Naive thymus-derived CD4-positive, alpha-beta T cell (primary cell): ENCODE data around the gene NF2. TPM values are rescaled to one million over a fixed set of nuclear protein-coding genes. Genes with fewer than 3 reads are reported as not detected.
A peak's percentile ranks its signal among the peaks of the same experiment; 100 is the strongest.

ENCODE experiments used
- ATAC-seq: fragments of 150-1000 bp; cut with Tn5 transposase; 2 replicates; pipeline ENCODE4 v1.10.0; 2021; ENCODE audit warnings: mild to moderate bottlenecking, moderate library complexity
- CTCF ChIA-PET: fragments of 350-600 bp; sonication (Branson Sonifier 250); formaldehyde crosslinking; loops from one replicate; lab custom pipeline; 2021; ENCODE audit warnings: antibody characterized with exemption; lab: Charles Lee
- POLR2A ChIA-PET: fragments of 350-600 bp; sonication (Branson Sonifier 250); formaldehyde crosslinking; loops from one replicate; lab custom pipeline; 2021; ENCODE audit warnings: antibody characterized with exemption, inconsistent platforms; lab: Charles Lee
- DNase-seq, 9 donors: peaks; one replicate each; pipeline versions ENCODE4 v3.0.0 to v3.0.0-alpha.2; 2020 to 2022; ENCODE audit warnings: mixed read lengths in 1 of 9
- H3K27ac ChIP-seq: one replicate; pipeline ENCODE4 v1.7.0; 2013; ENCODE audit warnings: mild to moderate bottlenecking, low read depth, low read length, moderate library complexity
- H3K27me3 ChIP-seq, 2 donors: one replicate each; pipeline ENCODE4 v1.7.0; 2013; ENCODE audit warnings: low read length in 2 of 2, mild to moderate bottlenecking in 2 of 2, moderate library complexity in 2 of 2; ENCODE audit not compliant: control insufficient read depth in 2 of 2, insufficient read depth in 2 of 2
- H3K36me3 ChIP-seq, 3 experiments: 1 replicate in 2 of 3; 2 replicates in 1 of 3; pipeline ENCODE4 v1.7.0; 2013; ENCODE audit warnings: low read length in 3 of 3, mild to moderate bottlenecking in 3 of 3, moderate library complexity in 1 of 3; ENCODE audit not compliant: insufficient read depth in 3 of 3, control insufficient read depth in 2 of 3
- H3K4me1 ChIP-seq, 2 donors: one replicate each; pipeline ENCODE4 v1.7.0; 2013; ENCODE audit warnings: low read length in 2 of 2, mild to moderate bottlenecking in 2 of 2, moderate library complexity in 1 of 2; ENCODE audit not compliant: control insufficient read depth in 2 of 2, insufficient read depth in 2 of 2
- H3K4me3 ChIP-seq: 2 replicates; pipeline ENCODE4 v1.7.0; 2013; ENCODE audit warnings: mild to moderate bottlenecking, low read length
- H3K9me3 ChIP-seq, 3 experiments: 1 replicate in 2 of 3; 2 replicates in 1 of 3; pipeline ENCODE4 v1.7.0; 2013; ENCODE audit warnings: low read length in 3 of 3; ENCODE audit not compliant: control insufficient read depth in 2 of 3
- H3K27ac Mint-ChIP-seq, 9 donors: one replicate each; pipeline ENCODE4 v1.8.0; 2020 to 2022; ENCODE audit warnings: mixed read lengths in 9 of 9, mild to moderate bottlenecking in 8 of 9, moderate library complexity in 5 of 9, inconsistent platforms in 2 of 9
- H3K27me3 Mint-ChIP-seq, 5 donors: one replicate each; pipeline ENCODE4 v1.8.0; 2021 to 2022; ENCODE audit warnings: mixed read lengths in 5 of 5, mild to moderate bottlenecking in 1 of 5
- H3K36me3 Mint-ChIP-seq, 5 donors: one replicate each; pipeline ENCODE4 v1.8.0; 2020 to 2022; ENCODE audit warnings: mixed read lengths in 5 of 5, mild to moderate bottlenecking in 3 of 5, inconsistent platforms in 1 of 5
- H3K4me1 Mint-ChIP-seq, 7 donors: one replicate each; pipeline ENCODE4 v1.8.0; 2020 to 2022; ENCODE audit warnings: mixed read lengths in 7 of 7, mild to moderate bottlenecking in 3 of 7, inconsistent platforms in 1 of 7
- H3K4me3 Mint-ChIP-seq, 10 donors: one replicate each; pipeline ENCODE4 v1.8.0; 2020 to 2022; ENCODE audit warnings: mild to moderate bottlenecking in 10 of 10, mixed read lengths in 10 of 10, moderate library complexity in 6 of 10, inconsistent platforms in 2 of 10
- H3K9me3 Mint-ChIP-seq, 11 donors: one replicate each; pipeline ENCODE4 v1.8.0; 2020 to 2022; ENCODE audit warnings: mixed read lengths in 11 of 11, mild to moderate bottlenecking in 4 of 11, inconsistent platforms in 1 of 11, moderate library complexity in 1 of 11
- intact Hi-C, 2 donors: fragments of 100-400 bp; cut with micrococcal nuclease; formaldehyde crosslinking; loops; one replicate each; pipeline ENCODE4 v1.15.1; 2023
- polyA plus RNA-seq, 2 donors: library from polyadenylated mRNA; unstranded; fragments of 300-500 nt; fragmentation: Illumina TruSeq; gene quantifications; one replicate each; pipeline ENCODE4 v1.2.3, GENCODE V29; 2021
- total RNA-seq, 6 experiments: library from RNA in 5 of 6; stranded (reverse) in 5 of 6; gene quantifications; 1 replicate in 5 of 6; 2 replicates in 1 of 6; pipeline ENCODE4 v1.2.3 and lab custom pipeline; 2021 to 2026

Gene NF2
- total and polyA plus RNA-seq, 7 experiments from 2014 or later = 15.6 to 56.3 (median 27.6) TPM

- no peak overlapping the region for H3K27ac ChIP-seq
- H3K4me1 ChIP-seq = no peaks in the 10 kb centered on the region
- H3K36me3 ChIP-seq = peaks cover 0 to 54% (median 0%) of the 10 kb centered on the region in 3 experiments
- H3K27ac Mint-ChIP-seq = peak overlapping the region in 1 of 9 donors; percentile 67
- H3K4me3 Mint-ChIP-seq = no peak overlapping the region
- no peaks in the 10 kb centered on the region for H3K9me3 Mint-ChIP-seq
- intact Hi-C loops = no loop called here
- no peaks in the 10 kb centered on the region for H3K4me1 Mint-ChIP-seq
- peaks cover 0 to 25% (median 10%) of the 10 kb centered on the region in 5 donors for H3K36me3 Mint-ChIP-seq
- ChIA-PET POLR2A (no interaction called here), CTCF (interaction anchor here (0.7 kb wide), 1 partner anchor 712 kb away, joined by 7 read pairs; no protein-coding TSS in a partner anchor)
- ATAC-seq = no peak
- no peak for DNase-seq
- no peaks in the 10 kb centered on the region for H3K9me3 ChIP-seq
- H3K4me3 ChIP-seq = no peak overlapping the region
- H3K27me3 Mint-ChIP-seq = no peaks in the 10 kb centered on the region
- H3K27me3 ChIP-seq = no peaks in the 10 kb centered on the region
These were observed 36.1 kb upstream of the NF2 start for GRCh38 chr22:29567338-29567737.

GRCh38 chr22:29569011-29569678, 34.3 kb upstream of the NF2 start:
- intact Hi-C loops = no loop called here
- ATAC-seq (no peak), DNase-seq (no peak)
- Histone ChIP-seq H3K36me3 (peaks cover 0 to 47% (median 0%) of the 10 kb centered on the region in 3 experiments), H3K4me3 (no peak overlapping the region), H3K9me3 (no peaks in the 10 kb centered on the region), H3K27me3 (no peaks in the 10 kb centered on the region), H3K27ac (no peak overlapping the region), H3K4me1 (no peaks in the 10 kb centered on the region)
- H3K9me3 Mint-ChIP-seq = no peaks in the 10 kb centered on the region
- peak overlapping the region in 1 of 9 donors; percentile 28 for H3K27ac Mint-ChIP-seq
- no peak overlapping the region for H3K4me3 Mint-ChIP-seq
- no peaks in the 10 kb centered on the region for H3K27me3 Mint-ChIP-seq
- H3K4me1 Mint-ChIP-seq = no peaks in the 10 kb centered on the region
- POLR2A ChIA-PET = no interaction called here
- CTCF ChIA-PET = no interaction called here
- peaks cover 0 to 18% (median 6%) of the 10 kb centered on the region in 5 donors for H3K36me3 Mint-ChIP-seq

- DNase-seq = no peak
- Mint-ChIP-seq H3K4me3 (no peak overlapping the region), H3K9me3 (no peaks in the 10 kb centered on the region), H3K36me3 (peaks cover 0 to 11% (median 6%) of the 10 kb centered on the region in 5 donors), H3K4me1 (no peaks in the 10 kb centered on the region), H3K27me3 (no peaks in the 10 kb centered on the region), H3K27ac (peak overlapping the region in 2 of 9 donors; percentile 17 to 48)
- Histone ChIP-seq H3K9me3 (no peaks in the 10 kb centered on the region), H3K27ac (no peak overlapping the region), H3K27me3 (no peaks in the 10 kb centered on the region), H3K4me1 (no peaks in the 10 kb centered on the region), H3K4me3 (no peak overlapping the region), H3K36me3 (peaks cover 0 to 35% (median 0%) of the 10 kb centered on the region in 3 experiments)
- ChIA-PET CTCF (no interaction called here), POLR2A (interaction anchor here (1.1 kb wide), 1 partner anchor 9 kb away, joined by 4 read pairs; no protein-coding TSS in a partner anchor)
- intact Hi-C loops = no loop called here
- ATAC-seq = no peak
These were observed 33.0 kb upstream of the NF2 start for GRCh38 chr22:29570456-29570855.

GRCh38 chr22:29570912-29571549, 32.4 kb upstream of the NF2 start:
- H3K27ac Mint-ChIP-seq = peak overlapping the region in 2 of 9 donors; percentile 17 to 48
- POLR2A ChIA-PET = interaction anchor here (0.6 to 1.1 kb wide), 2 partner anchors 10 to 17 kb away, joined by 4 to 5 read pairs; no protein-coding TSS in a partner anchor

GRCh38 chr22:29574762-29575450, 28.5 kb upstream of the NF2 start:
- DNase-seq (no peak), ATAC-seq (no peak)
- no peak overlapping the region for H3K27ac ChIP-seq
- peaks cover 0 to 13% (median 0%) of the 10 kb centered on the region in 3 experiments for H3K36me3 ChIP-seq
- ChIA-PET CTCF (no interaction called here), POLR2A (interaction anchor here (0.6 to 2.4 kb wide), 2 partner anchors 20 to 852 kb away, joined by 3 to 7 read pairs; no protein-coding TSS in a partner anchor)
- no peaks in the 10 kb centered on the region for H3K36me3 Mint-ChIP-seq
- H3K4me3 ChIP-seq = no peak overlapping the region
- H3K9me3 Mint-ChIP-seq = no peaks in the 10 kb centered on the region
- H3K4me1 Mint-ChIP-seq = peaks cover 1 to 5% (median 2%) of the 10 kb centered on the region in 7 donors
- H3K4me3 Mint-ChIP-seq = no peak overlapping the region
- H3K9me3 ChIP-seq = no peaks in the 10 kb centered on the region
- intact Hi-C loops = no loop called here
- no peaks in the 10 kb centered on the region for H3K27me3 ChIP-seq
- H3K4me1 ChIP-seq = no peaks in the 10 kb centered on the region
- no peaks in the 10 kb centered on the region for H3K27me3 Mint-ChIP-seq
- H3K27ac Mint-ChIP-seq = peak overlapping the region in 1 of 9 donors; percentile 38

More at GRCh38 chr22:29570912-29571549, 32.4 kb upstream of the NF2 start:
- Histone ChIP-seq H3K4me1 (no peaks in the 10 kb centered on the region), H3K27me3 (no peaks in the 10 kb centered on the region), H3K4me3 (no peak overlapping the region), H3K36me3 (peaks cover 0 to 34% (median 0%) of the 10 kb centered on the region in 3 experiments), H3K9me3 (no peaks in the 10 kb centered on the region), H3K27ac (no peak overlapping the region)
- DNase-seq = no peak
- H3K36me3 Mint-ChIP-seq = peaks cover 0 to 11% (median 6%) of the 10 kb centered on the region in 5 donors
- intact Hi-C loops = no loop called here
- no peaks in the 10 kb centered on the region for H3K4me1 Mint-ChIP-seq
- ATAC-seq = no peak
- no peaks in the 10 kb centered on the region for H3K9me3 Mint-ChIP-seq
- no peak overlapping the region for H3K4me3 Mint-ChIP-seq
- CTCF ChIA-PET = no interaction called here
- no peaks in the 10 kb centered on the region for H3K27me3 Mint-ChIP-seq

- peak overlapping the region in 1 of 10 donors; percentile 56 for H3K4me3 Mint-ChIP-seq
- no peak overlapping the region for H3K27ac ChIP-seq
- H3K9me3 Mint-ChIP-seq = peaks cover 0 to 4% (median 0%) of the 10 kb centered on the region in 11 donors
- POLR2A ChIA-PET = interaction anchor here (1.0 kb wide), 1 partner anchor 24 kb away, joined by 3 read pairs; no protein-coding TSS in a partner anchor
- H3K4me1 ChIP-seq = peaks cover 0 to 10% of the 10 kb centered on the region in 2 donors
- ATAC-seq (no peak), DNase-seq (no peak)
- H3K27ac Mint-ChIP-seq = peak overlapping the region in 1 of 9 donors; percentile 14
- H3K27me3 ChIP-seq = no peaks in the 10 kb centered on the region
- no peaks in the 10 kb centered on the region for H3K9me3 ChIP-seq
- peaks cover 0 to 1% (median 0%) of the 10 kb centered on the region in 5 donors for H3K36me3 Mint-ChIP-seq
- H3K4me3 ChIP-seq = no peak overlapping the region
- peaks cover 11 to 20% (median 16%) of the 10 kb centered on the region in 7 donors for H3K4me1 Mint-ChIP-seq
- no peaks in the 10 kb centered on the region for H3K27me3 Mint-ChIP-seq
- H3K36me3 ChIP-seq = no peaks in the 10 kb centered on the region
- CTCF ChIA-PET = no interaction called here
- intact Hi-C loops = no loop called here
These were observed 24.8 kb upstream of the NF2 start for GRCh38 chr22:29578462-29579200.
